Measurements from ENCODE around the gene RAB13. TPM values are rescaled to one million over a fixed set of nuclear protein-coding genes. Genes with fewer than 3 reads are reported as not detected.

The RAB13 gene
- total and polyA plus RNA-seq, 12 donors: 22.9 to 328 (median 124) TPM

DNA sequence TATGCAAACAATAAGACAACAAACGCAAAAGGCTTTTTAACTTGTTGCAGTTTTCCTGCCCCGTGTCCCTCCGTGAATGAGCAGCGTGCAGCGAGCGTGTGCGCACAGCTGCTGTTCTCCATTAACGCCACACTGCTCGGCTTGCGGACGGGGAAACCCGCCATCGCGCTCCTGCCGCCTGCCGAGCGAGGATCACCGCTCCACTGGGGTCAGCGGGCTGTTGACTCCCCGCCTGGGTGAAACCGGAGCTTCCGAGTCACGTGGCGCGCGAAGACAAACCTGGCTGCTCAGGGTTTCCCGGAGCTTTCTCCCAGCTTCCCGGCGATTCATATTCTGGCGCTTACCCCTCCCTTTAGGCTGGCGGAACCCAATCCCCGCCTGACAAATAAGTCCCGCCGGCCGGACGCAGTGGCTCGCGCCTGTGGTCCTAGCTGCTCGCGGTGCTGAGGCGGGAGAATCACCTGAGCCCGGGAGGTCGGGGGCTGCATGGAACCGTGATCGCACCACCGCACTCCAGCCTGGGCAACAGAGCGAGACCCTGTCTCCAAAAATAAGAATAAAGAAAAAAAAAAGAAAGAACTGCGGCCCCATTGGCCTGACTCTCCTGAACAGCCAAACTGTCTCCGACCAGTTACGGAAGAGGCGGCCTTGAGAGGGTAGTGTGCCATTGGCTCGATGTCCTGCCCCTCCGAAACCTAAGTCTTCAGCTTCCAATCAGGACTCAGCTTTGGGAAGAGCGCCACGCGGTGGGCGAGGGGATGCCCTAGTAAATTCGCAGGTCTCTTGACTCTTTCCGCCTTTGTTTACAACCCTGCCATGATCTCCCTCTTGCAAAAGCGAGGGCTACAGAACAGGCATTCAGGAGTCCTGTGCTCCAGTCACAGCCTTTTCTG lies 18.8 kb downstream of the RAB13 start, which contains the start of gene CREB3L4:
TSS of gene CREB3L4 (plus strand) at position 796 of the 893 bp plus-strand sequence. CDS start 624 bp downstream, outside the sequence.
- peak; percentile 91 to 98 (median 96) for DNase-seq
- no peaks in the 10 kb centered on the region for H3K9me3 ChIP-seq (replicated peaks in 1 of 3)
- H3K4me1 ChIP-seq (replicated peaks in 1 of 2): peaks cover 21 to 31% of the 10 kb centered on the region in 2 donors
- TF ChIP-seq, protein P1, sequence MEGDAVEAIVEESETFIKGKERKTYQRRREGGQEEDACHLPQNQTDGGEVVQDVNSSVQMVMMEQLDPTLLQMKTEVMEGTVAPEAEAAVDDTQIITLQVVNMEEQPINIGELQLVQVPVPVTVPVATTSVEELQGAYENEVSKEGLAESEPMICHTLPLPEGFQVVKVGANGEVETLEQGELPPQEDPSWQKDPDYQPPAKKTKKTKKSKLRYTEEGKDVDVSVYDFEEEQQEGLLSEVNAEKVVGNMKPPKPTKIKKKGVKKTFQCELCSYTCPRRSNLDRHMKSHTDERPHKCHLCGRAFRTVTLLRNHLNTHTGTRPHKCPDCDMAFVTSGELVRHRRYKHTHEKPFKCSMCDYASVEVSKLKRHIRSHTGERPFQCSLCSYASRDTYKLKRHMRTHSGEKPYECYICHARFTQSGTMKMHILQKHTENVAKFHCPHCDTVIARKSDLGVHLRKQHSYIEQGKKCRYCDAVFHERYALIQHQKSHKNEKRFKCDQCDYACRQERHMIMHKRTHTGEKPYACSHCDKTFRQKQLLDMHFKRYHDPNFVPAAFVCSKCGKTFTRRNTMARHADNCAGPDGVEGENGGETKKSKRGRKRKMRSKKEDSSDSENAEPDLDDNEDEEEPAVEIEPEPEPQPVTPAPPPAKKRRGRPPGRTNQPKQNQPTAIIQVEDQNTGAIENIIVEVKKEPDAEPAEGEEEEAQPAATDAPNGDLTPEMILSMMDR (IDR thresholded peaks at IDR 0.05): peak in 2 of 6 experiments; percentile 23 to 35
- TF ChIP-seq POLR2A (IDR thresholded peaks at IDR 0.05): peak; percentile 60 to 97
- H3K36me3 ChIP-seq (replicated peaks in 1 of 2): no peaks in the 10 kb centered on the region
- H3K27ac ChIP-seq: peak within 1 kb of the TSS; percentile 85 to 96 (median 91)
- peak within 1 kb of the TSS; percentile 13 to 92 (median 62) for H3K4me3 ChIP-seq
- no peaks in the 10 kb centered on the region for H3K27me3 ChIP-seq
- intact Hi-C loops (cut with DNase I): no loop called here
- 0 to 1% (median 0%) methylated on average over 40 to 60 of the region's 60 CpGs for WGBS, 4 donors

DNA sequence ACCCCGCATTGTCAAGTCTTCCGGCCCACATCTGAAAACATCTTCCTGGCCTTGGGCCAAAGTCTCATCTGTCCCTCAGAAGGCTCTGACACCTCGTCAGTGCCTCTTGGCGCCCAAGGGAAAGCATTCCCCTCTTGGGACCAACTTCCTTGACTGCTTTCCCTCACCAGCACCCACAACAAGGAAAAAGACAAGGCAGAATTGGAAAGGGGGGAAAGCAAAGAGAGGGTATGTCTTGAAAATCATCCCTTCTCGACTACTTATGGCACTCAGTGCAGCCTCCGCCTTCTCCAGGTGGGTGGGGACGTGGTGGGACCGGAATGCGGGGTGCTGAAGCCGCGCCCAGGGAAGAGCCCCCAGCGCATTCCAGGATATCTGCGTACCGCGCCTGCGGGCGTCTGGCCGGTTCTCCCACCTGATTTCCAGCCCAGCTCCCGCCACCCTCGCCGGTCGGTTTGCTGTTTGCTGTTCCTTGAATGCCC lies 22.2 kb downstream of the RAB13 start:
- Histone ChIP-seq H3K27ac (peak overlapping the region; percentile 82 to 97 (median 93)), H3K4me3 (peak overlapping the region in 2 of 4 donors; percentile 61 to 84), H3K4me1 (replicated peaks in 1 of 2) (peaks cover 29 to 51% of the 10 kb centered on the region in 2 donors), H3K9me3 (replicated peaks in 1 of 3) (no peaks in the 10 kb centered on the region), H3K36me3 (replicated peaks in 1 of 2) (peaks cover 0 to 18% of the 10 kb centered on the region in 2 donors), H3K27me3 (no peaks in the 10 kb centered on the region)
- DNase-seq: peak in 1 of 7 donors; percentile 34
- intact Hi-C loops (cut with DNase I): no loop called here
- WGBS, 4 donors: 1 to 10% (median 2%) methylated on average over 22 of the region's 22 CpGs
- TF ChIP-seq, protein P1 (IDR thresholded peaks at IDR 0.05): no peak
- TF ChIP-seq POLR2A (IDR thresholded peaks at IDR 0.05): no peak

DNA sequence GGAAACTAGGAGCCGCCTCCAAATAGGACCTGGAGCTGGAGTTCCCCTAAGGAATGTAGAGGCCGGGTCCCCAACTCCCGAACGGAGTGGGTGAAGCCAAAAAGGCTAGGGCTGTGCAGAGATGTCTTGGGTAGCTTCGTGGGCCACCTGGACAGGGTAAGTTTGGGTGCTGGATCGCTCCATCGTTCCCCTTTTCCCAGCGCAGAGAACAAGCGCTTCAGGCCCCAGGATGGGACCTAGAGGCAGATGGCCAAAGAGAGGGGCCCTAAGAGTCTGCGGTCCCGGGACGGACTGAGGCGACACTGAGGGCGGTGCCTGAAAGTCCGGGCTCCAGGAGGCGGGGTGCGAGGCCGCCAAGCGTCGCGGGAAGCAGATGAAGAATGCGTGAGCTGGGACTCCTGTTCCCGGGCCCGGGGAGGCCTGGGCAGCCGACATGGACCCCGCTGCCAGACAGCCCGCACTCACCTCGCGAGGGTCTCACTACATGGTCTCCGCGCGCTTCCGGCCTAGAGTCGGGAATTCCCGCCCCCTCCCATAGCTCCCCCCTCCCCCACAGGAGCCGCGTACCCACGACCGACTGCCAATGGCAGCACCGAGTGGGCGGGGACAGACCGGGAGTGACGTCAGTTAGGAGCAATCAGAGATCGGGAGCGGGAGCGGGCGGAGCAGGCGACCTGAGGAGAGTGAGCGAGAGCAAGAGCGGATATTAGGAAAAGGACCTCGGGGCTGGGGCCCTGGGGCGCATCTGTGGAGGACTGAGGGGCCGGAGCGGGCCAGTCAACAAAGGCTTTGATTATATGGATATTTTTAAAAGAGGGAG lies 22.9 kb downstream of the RAB13 start, which contains the start of gene SLC39A1:
TSS of gene SLC39A1 (minus strand) at position 508 of the 820 bp plus-strand sequence. CDS start 822 bp downstream, outside the sequence.
- H3K9me3 ChIP-seq (replicated peaks in 1 of 3): no peaks in the 10 kb centered on the region
- H3K27ac ChIP-seq: peak within 1 kb of the TSS; percentile 82 to 97 (median 93)
- DNase-seq: peak; percentile 99 to 100 (median 99)
- TF ChIP-seq POLR2A (IDR thresholded peaks at IDR 0.05): peak; percentile 39 to 86
- TF ChIP-seq, protein P1 (IDR thresholded peaks at IDR 0.05): no peak
- 0 to 1% (median 0%) methylated on average over 14 to 54 of the region's 54 CpGs for WGBS, 4 donors
- no peaks in the 10 kb centered on the region for H3K27me3 ChIP-seq
- H3K4me1 ChIP-seq (replicated peaks in 1 of 2): peaks cover 31 to 48% of the 10 kb centered on the region in 2 donors
- intact Hi-C loops (cut with DNase I): no loop called here
- peak within 1 kb of the TSS; percentile 22 to 84 (median 72) for H3K4me3 ChIP-seq
- peaks cover 0 to 18% of the 10 kb centered on the region in 2 donors for H3K36me3 ChIP-seq (replicated peaks in 1 of 2)
